Stimulated activated CD4-positive, alpha-beta T cell treated with anti-CD3 and anti-CD28 coated beads, Interleukin-15, amount 100 ng/mL, for 1 hour (primary cell): ENCODE results near the gene SDC1.
"Not testable (repeated sequence)": the region's sequence is repeated elsewhere in the genome, so short reads cannot be mapped to it uniquely, and the experiment has no call there.

Experiments used
- DNase-seq, 2 donors: peaks; one replicate each; pipeline ENCODE4 v3.0.0-alpha.2; 2020; ENCODE audit warnings: low read depth in 1 of 2, low spot score in 1 of 2

Gene SDC1

DNA sequence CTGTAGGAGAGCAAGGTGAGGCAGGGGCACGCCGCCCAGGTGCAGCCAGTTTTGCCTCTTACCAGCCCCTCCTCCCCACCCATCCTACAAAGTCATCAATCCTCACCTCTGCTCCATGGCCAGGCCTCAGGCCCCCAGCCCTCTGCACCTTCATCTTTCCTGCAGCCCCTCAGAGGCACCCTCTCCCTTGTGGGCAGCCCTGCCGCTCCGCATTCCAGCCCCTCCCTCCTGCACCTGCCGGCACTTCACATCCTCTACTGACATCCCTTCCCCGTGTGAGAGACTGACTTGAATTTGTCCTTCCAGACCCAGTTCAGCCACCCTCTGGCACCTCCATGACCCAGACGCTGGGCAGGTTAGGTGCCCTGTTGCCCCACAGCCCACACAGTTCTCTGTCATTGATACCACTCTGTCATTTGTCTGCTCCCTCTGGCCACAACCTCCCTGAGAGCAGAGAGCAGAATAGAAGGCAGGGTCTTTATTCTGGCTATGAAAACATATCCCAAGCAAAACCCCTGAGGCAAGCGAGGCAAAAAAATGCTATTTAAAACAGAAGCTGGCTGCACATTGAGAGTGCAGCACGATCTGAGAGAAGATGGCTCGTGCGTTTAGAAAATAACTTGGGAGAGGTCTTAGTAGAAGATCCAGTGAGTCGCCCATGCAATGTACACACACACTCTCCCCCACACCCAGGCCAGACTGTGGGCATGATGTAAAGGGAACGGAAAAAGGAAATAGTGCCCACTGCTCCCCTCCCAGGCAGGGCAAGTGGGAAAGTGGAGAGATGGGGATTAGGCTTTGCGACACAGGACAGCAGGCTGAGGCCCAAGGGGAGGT is 25.9 kb downstream of the SDC1 start:
- DNase-seq, result no peak

DNA sequence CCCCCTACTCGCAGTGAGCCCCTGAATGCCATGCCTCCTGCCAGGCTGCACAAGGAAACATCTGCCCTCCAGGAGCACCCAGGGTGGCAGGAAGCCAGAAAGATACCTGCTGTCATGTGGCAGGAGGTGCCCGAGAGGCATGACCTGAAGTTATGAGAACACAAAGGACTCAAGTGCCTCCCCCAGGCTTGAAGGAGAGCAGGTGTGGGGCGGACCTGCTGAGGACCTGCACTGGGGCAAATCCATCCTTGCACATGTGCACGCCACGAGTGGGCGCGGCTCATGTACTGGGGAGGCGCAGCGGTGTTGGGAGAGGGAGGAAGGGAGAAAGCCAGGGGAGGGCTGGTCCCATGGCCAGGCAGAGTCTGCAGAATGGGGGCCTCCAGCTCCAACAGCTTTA is 26.9 kb downstream of the SDC1 start:
- DNase-seq, result no peak

DNA sequence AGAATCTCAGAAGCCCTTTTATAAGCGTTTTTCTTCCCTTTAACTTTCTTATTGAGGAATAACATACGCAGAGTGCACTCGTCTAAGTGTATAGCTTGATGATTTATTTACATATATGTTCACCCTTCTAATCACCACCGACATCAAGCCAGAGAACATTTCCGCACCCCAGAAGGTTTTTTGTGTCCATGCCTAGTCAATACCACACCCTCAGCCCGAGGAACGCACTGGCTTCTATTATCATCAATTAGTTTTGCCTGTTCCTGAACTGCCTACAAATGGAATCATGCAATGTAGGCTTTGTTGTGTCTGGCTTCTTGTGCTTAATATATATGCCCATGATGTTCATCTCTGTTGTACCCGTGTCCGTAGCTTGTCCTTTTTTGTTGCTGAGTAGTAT is 27.7 kb downstream of the SDC1 start:
- no peak for DNase-seq

DNA sequence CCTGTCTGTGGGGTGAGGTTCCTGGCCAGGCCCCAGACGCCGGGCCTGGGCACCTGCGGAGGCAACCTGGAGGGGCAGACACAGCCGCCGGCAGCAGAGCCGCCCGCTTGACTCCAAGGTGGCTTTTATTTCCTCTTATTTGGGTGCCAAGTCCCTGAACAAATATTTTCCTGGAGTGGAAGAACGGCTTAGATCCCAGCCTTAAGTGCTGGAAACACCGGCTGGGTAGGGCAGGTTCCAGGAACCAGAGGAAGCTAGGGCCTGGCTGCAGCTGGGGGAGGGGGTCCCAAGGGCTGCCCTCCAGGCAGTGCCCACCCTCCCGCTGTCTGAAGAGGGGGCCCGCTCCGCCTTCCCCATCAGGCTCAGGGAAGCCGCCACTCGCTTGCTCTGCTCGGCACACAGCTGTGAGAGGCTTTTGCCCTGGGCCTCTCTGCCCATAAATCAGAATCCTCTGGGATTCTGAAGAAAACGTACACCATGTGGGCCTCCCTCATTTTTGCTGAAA is 28.2 kb downstream of the SDC1 start:
- DNase-seq, result no peak

DNA sequence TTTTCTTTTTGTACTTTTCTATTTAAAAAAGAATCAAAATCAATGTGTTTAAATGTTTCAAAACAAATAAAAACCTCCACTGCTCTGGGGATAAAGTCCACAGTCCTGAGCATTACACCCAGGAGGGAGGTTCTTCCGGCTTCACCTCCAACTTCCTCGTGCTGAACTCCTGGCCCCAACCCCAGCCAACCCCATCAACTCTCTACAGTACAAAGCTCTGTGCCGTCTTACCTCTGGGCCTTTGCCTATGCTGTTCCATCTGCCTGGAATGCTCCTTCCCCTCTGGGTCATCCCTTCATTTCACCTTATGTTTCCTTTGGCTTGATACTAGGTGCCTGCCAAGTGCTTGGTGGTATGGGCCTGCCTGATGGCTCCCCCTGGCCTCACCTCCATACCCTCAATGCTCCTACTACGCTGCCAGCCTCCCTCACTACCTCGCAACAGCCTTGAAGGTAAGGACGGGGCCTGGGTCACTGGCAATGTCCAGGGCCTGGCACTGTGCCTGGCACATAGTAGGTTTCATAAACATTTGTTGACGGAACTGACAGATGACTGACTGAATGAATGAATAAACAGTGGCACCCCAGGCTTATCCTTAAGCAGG is 28.8 kb downstream of the SDC1 start:
- DNase-seq, result no peak

DNA sequence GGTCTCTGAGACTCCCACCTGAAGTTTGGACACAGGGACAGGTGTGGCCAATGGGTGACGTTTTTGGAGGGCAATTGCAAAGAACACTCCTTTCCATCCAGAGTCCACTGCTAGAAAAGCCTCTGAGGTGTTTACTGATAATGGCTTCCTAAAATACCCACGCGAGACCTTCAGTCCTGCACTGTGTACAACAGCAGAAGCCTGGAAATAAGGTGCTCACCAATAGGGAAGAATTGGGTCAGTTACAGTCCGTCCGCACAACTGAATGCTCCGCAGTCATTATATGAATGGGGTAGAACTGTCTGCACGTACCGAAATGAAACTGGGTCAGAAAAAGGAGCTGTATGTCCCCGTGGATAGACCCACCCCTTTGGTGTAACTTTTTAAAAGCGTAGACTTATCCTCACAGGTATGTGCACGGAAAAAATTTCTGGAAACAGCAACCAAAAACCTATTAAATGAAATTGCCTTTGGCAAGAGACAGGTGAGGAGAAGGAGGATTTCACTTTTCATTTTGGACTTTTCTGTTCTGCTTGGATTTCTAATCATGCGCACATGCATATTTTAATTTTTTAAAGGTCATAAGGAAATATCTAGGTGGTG is 29.4 kb downstream of the SDC1 start:
- DNase-seq, result no peak

DNA sequence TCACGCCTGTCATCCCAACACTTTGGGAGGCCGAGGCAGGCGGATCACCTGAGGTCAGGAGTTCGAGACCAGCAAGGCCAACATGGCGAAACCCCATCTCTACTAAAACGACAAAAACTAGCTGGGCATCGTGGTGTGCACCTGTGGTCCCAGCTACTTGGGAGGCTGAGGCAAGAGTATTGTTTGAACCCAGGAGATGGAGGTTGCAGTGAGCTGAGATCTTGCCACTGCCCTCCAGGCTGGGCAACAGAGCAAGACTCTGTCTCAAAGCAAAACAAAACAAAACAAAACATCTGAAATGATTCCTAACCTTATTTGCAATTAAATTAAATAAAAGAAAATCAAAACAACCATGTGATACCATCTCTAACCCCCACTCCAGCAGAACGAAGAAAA is 29.9 kb downstream of the SDC1 start:
- DNase-seq, result not testable (repeated sequence)

DNA sequence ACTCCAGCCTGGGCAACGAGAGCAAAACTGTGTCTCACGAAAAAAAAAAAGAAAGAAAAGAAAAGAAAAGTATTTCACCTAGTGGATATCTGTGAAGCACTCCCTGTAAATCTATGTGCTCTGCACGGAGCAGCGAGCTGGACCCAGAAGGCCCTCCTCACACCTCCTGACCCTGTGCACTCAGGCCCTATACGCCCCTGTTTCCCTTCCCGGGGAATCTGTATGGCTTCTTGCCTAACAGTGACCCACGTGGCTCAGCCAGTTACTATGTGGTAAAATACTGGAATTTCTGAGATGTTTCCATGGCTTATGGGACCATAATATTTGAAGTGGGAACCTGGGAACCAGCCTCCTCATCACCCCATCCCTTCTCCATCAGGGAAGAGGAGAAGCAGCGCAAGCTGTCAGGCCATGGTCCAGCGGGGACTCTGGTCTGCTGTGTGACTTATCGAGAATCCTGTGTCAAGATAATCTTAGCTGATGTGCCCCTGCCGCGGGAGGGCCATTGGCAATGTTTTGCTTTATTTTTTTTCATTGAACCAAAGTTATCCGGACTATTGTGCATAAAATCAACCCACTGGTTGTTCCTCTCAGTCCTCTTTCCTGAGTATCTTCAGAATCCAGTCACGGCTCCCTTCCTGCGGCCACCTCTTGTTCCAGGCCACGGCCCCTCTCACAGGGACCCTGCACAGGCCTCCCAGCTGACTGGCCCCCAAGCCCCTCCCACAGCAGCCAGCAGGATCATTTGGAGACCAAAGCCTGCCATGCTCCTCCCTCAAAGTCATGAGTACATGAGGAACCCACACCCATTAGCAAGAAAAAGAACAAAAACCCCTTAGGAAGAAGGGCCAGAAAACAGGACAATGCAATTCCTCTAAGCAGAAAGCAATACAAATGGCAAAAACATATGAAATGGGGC is 30.6 kb downstream of the SDC1 start:
- no peak for DNase-seq

DNA sequence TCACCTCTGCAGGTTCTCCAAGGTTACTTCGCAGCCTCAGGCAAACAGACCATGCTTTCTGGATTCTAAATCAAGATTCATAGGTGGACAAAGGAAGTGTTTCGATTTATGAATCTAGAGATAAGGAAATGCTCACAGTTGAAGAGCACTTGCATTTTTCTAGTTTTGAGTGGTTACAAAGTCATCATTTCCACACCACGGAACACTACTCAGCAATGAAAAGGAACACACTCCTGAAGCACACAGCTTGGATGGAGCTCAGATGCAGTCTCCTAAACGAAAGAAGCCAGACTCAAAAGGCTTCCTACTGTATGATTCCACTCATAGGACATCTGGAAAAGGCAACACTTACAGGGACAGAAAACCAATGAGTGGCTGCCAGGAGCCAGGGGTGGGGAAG is 31.7 kb downstream of the SDC1 start:
- DNase-seq, result no peak

DNA sequence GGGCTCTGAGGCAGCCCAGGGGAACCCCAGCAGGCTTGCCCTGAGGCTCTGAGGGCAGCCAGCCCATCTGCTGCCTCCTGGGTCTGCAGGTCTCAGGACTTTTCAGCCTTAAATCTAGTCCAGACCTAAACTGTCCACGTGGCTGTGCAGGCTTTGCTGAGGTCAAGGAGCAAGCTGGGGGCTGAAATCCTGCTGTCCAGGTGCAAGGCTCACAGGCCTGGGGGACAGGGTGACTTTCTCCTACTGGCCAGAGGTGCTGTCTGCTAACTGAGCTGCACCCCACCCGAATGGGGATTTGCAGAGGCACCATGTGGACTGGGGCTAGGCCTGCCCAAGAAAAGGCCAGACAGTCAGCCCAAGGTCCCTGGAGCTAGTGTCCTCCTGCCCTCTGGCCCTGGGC is 32.1 kb downstream of the SDC1 start:
- no peak for DNase-seq

DNA sequence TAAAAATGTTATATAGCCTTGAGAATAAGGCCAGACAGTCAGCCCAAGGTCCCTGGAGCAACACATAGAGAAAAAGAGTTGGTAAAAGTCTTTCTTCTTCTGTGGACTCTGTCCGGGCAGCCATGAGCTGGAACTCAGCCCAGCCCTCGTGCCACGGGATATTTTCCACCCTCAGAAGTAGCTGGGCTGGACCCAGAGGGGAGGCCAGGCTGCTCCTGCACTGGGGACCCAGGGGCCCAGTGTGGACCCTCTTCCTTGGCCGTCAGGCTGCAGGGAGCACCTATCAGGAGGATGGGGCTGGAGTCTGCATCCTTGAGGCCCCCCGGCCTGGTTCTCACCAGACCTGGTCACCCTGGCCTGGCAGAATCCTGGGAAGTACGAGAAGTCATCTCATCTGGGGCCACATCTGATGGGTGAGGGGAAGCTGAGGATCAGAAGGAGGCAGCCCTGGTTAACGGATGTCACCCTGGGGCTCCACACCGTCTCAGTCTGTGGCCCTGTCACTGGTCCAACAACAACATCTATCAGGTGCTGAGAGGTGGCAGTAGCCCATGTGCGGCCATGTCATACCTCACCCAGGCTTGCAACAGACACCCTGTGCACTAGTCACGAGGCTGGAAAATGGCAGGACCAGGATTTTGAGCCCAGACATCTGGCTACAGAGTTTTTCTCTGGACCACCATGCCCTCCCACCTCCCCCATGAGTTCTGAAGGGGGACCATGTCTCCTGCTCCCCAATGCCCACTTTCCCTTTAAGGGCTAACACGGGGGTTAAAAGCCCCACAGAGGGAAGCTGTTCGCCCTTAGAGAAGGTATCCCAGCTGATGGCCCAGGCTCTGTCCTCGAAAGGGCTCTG is 33.0 kb downstream of the SDC1 start:
- no peak for DNase-seq

DNA sequence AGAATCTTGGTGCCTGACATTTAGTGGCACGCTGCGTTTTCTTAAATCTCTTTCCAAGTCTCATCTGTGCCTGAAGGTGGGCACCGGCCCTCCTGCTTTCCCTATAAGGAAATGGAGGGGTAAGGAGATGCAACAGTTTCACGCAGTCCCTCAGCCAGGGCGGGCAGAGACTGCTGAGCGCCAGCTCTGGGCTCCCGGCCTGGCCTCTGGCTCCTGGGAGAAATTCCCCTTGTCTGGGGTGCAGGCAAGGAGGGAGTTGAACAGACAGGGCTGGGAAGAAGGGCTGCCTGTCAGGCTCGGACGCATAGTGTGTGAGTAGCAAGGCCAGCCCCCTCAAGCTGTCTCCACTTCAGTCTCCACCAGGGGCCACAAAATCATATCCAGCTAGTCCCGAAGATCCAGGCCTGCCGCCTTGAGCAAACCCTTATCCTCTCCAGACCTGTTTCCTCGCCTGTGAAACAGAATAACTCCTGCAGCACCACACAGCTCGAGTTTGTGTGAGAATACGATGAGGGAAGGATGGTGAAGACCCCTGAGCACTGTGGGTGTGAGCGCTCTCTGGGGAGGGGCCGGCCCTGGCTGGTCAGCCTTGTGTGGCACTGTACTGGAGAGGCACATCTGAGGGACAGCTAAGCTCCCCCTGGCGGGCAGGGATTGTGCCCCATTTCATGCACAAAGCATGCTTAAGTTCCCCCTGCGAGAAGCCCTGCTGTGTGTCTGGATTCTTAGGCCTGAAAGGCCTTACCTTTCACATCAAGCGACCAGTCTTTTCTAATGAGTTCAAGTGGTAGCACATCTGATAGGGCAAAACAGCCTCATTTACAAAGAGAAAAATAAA is 33.8 kb downstream of the SDC1 start:
- DNase-seq, result no peak

DNA sequence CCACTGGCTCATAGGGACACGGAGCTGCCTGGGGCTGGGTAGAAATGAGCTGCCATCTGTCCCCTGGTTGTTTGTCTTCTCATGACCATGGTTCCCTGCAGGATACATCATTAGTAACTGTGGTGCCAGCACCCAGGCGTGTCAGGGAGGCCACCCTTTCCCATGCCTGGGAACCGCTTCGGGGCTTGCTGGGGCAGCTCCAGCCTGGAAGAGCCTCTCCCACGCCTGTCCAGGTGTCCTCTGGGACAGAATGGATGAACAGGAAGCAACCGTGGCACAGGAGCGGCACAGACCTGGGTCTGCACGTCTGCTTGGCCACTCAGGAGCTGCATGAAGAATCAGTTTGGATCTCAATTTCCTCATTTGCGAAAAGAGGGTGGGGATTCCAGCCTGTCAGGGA is 34.8 kb downstream of the SDC1 start:
- DNase-seq, result no peak

DNA sequence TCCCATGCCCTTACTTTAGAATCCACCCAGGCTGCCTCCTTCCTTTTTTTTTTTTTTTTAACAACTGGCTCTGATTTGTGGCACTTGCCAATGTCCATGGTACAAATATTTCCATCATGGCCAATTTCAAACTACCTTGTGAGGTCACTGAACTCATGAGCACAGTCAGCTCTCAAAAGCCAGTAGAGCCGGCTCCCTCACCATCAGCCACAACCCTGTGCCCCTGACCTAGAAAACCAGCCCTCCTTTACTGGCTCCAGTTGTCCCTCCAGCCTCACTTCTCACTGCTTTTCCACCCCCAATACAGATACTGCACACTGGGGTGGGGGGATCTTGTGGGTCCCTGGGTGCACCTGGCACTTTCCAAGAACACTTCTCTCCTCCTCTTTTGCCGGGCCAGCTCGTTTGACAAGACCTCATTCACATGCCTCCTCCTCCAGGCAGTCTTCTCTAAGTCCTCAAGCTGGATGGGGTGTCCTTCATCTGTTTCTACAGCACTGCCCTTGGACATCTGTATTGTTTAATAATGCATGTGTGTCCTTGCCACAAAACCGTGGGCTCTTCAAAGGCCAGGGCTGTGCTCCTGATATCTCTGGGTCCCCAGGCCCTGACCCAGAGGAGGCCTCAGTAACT is 35.5 kb downstream of the SDC1 start:
- no peak for DNase-seq

DNA sequence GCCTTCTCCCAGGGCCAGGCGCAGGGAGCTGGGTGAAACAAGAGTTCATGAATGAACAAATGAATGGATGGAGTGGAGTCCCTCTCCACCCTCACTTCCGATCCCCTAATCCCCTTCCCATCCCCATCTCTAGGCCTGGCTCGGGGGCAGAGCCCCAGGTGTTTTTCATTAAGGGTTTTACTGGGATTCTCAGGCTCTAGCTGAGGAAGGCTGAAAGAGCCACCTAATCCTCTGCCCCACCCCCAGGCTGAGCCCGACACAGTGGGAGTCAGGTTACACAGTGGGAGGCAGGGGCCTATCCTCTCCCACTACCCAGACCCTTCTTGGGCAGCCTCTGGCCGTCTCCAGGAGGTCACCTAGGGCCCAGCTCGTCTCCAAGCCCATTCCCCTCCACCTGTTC is 36.1 kb downstream of the SDC1 start:
- DNase-seq, result no peak

DNA sequence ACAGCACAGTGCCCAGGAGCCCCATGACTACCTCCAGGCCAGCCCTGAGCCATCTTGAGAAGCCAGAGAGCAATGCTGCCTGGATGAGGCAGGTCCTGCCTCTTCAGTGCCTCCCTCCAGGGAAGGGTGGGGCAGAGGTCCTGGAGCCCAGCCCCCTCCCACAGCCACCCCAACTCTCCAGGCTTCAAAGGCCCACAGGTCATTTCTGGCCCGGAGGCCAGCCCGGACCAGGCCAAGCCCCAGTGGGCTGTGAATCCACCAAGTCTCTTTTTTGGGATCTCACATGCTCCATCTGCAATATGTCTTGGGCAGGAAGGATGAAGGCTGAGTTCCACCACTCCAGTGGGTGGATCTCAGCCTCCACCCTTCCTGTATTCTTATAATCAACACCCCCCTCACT is 36.7 kb downstream of the SDC1 start:
- no peak for DNase-seq

DNA sequence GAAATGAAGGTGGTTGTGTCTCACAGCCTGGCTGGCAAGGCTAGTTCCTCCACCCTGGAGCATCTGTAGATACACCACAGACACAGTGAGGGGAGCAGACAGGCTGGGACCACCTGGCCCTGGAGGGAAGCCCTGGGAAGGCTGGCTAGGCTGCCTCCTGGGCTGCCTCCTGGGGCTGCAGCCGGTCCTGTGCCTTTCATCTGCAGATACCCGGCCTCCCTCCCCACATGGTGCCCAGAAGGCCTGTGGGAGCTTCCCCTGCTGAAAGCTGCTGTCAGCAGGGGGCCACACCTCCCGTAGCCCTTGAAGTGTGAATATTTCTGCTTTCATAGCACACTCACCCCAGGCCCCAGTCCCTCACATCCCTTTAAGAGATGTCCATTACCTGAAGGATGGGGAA is 37.6 kb downstream of the SDC1 start:
- DNase-seq, result no peak

DNA sequence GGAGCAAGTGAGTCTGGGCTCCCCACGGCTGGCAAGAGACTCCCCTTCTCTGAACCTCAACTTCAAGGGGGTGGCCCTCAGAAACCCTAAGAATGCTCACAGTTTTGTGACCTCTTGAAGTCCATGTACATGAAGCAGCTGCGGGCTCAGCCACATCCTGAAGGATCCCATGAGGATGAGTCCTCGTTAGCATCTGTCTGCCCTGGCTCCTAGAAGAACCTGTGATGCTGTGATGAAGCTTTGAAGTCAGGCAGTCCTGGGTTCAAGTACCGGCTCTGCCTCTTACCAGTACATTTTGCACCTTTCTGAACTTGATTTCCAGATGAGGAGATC is 38.1 kb downstream of the SDC1 start:
- DNase-seq, result no peak
